ENCODE measurements around the gene RAMACL. TPM values are rescaled to one million over a fixed set of nuclear protein-coding genes. Genes with fewer than 3 reads are reported as not detected.

The RAMACL gene
- polyA plus RNA-seq, 1 donor from 2014 or later, result 1.9 TPM

GRCh38 chr6:166558156-166559005 is 28.1 kb downstream of the RAMACL start:
- Histone ChIP-seq H3K9ac (ENCODE audit: low read length) (no peak overlapping the region), H3K4me2 (ENCODE audit: low read length) (no peak overlapping the region), H3K27me3 (ENCODE audit: insufficient read depth, low read depth, low read length) (no peaks in the 10 kb centered on the region), H3K79me2 (replicated peaks; ENCODE audit: insufficient read depth, low read length) (peaks cover 4% of the 10 kb centered on the region), H3K4me3 (ENCODE audit: low read length) (no peak overlapping the region), H3F3A (ENCODE audit: insufficient read depth, low read length, poor library complexity, severe bottlenecking) (no peaks in the 10 kb centered on the region), H3K36me3 (ENCODE audit: insufficient read depth, low read length) (peaks cover 4% of the 10 kb centered on the region), H4K20me1 (ENCODE audit: insufficient read depth) (no peaks in the 10 kb centered on the region), H3K9me2 (ENCODE audit: insufficient read depth, low read length) (no peaks in the 10 kb centered on the region), H3K27ac (ENCODE audit: low read length) (no peak overlapping the region), H2AFZ (ENCODE audit: low read depth, low read length) (no peak overlapping the region), H3K9me3 (ENCODE audit: low read length) (peaks cover 6% of the 10 kb centered on the region)
- no peak for TF ChIP-seq SMC3 (conservative IDR thresholded peaks at IDR 0.05; ENCODE audit: poor library complexity)
- TF ChIP-seq, protein P1, sequence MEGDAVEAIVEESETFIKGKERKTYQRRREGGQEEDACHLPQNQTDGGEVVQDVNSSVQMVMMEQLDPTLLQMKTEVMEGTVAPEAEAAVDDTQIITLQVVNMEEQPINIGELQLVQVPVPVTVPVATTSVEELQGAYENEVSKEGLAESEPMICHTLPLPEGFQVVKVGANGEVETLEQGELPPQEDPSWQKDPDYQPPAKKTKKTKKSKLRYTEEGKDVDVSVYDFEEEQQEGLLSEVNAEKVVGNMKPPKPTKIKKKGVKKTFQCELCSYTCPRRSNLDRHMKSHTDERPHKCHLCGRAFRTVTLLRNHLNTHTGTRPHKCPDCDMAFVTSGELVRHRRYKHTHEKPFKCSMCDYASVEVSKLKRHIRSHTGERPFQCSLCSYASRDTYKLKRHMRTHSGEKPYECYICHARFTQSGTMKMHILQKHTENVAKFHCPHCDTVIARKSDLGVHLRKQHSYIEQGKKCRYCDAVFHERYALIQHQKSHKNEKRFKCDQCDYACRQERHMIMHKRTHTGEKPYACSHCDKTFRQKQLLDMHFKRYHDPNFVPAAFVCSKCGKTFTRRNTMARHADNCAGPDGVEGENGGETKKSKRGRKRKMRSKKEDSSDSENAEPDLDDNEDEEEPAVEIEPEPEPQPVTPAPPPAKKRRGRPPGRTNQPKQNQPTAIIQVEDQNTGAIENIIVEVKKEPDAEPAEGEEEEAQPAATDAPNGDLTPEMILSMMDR (IDR thresholded peaks at IDR 0.05; ENCODE audit: poor library complexity, severe bottlenecking), result no peak
- no peak for TF ChIP-seq REST (IDR thresholded peaks at IDR 0.05; ENCODE audit: borderline replicate concordance)
- no peak for TF ChIP-seq RAD21 (conservative IDR thresholded peaks at IDR 0.05)
- no peak for TF ChIP-seq EP300 (conservative IDR thresholded peaks at IDR 0.05; ENCODE audit: poor library complexity, severe bottlenecking)
- no peak for TF ChIP-seq POLR2AphosphoS5 (IDR thresholded peaks at IDR 0.05)
- no peak for TF ChIP-seq TAF1 (IDR thresholded peaks at IDR 0.05; ENCODE audit: low read depth)
- no peak for TF ChIP-seq MXI1 (conservative IDR thresholded peaks at IDR 0.05; ENCODE audit: poor library complexity, severe bottlenecking)
- no peak for TF ChIP-seq EZH2 (IDR thresholded peaks at IDR 0.05; ENCODE audit: borderline replicate concordance, insufficient read depth, low read length, poor library complexity, severe bottlenecking)

DNA sequence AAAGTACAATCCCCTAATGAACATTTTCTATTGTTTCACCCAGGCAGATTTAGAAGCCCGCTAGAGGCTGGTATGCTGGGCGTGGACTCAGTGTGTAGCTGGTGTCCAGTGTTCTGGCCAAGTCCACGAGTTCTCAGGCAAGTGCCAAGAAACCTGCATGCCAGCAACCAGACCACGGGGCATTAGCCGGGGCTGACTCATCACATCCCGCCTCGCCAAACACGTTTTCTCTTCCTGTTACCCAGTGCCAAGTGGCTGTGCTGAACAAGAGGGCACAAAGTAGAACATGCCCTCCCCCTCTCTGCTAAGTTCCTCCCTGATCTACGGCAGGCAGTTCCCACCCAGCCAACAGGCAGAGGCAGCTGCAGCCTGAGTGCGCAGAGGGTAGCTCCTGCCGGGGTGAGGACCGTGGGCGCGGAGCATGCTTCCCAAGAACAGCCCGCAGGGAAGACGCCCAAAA is 29.6 kb downstream of the RAMACL start:
- no peak overlapping the region for H3K9ac ChIP-seq (ENCODE audit: low read length)
- no peak overlapping the region for H3K27ac ChIP-seq (ENCODE audit: low read length)
- no peak overlapping the region for H3K4me3 ChIP-seq (ENCODE audit: low read length)
- no peaks in the 10 kb centered on the region for H3F3A ChIP-seq (ENCODE audit: insufficient read depth, low read length, poor library complexity, severe bottlenecking)
- TF ChIP-seq, protein P1 (IDR thresholded peaks at IDR 0.05; ENCODE audit: poor library complexity, severe bottlenecking), result no peak
- no peak for TF ChIP-seq POLR2AphosphoS5 (IDR thresholded peaks at IDR 0.05)
- no peak for TF ChIP-seq EZH2 (IDR thresholded peaks at IDR 0.05; ENCODE audit: borderline replicate concordance, insufficient read depth, low read length, poor library complexity, severe bottlenecking)
- TF ChIP-seq MXI1 (conservative IDR thresholded peaks at IDR 0.05; ENCODE audit: poor library complexity, severe bottlenecking), result no peak
- no peak for TF ChIP-seq RAD21 (conservative IDR thresholded peaks at IDR 0.05)
- TF ChIP-seq SMC3 (conservative IDR thresholded peaks at IDR 0.05; ENCODE audit: poor library complexity), result no peak
- TF ChIP-seq EP300 (conservative IDR thresholded peaks at IDR 0.05; ENCODE audit: poor library complexity, severe bottlenecking), result no peak
- TF ChIP-seq REST (IDR thresholded peaks at IDR 0.05; ENCODE audit: borderline replicate concordance), result no peak
- TF ChIP-seq TAF1 (IDR thresholded peaks at IDR 0.05; ENCODE audit: low read depth), result no peak
- peaks cover 4% of the 10 kb centered on the region for H3K79me2 ChIP-seq (replicated peaks; ENCODE audit: insufficient read depth, low read length)
- no peak overlapping the region for H2AFZ ChIP-seq (ENCODE audit: low read depth, low read length)
- no peak overlapping the region for H3K4me2 ChIP-seq (ENCODE audit: low read length)
- H4K20me1 ChIP-seq (ENCODE audit: insufficient read depth), result no peaks in the 10 kb centered on the region
- H3K36me3 ChIP-seq (ENCODE audit: insufficient read depth, low read length), result peaks cover 4% of the 10 kb centered on the region
- no peaks in the 10 kb centered on the region for H3K9me2 ChIP-seq (ENCODE audit: insufficient read depth, low read length)
- no peaks in the 10 kb centered on the region for H3K27me3 ChIP-seq (ENCODE audit: insufficient read depth, low read depth, low read length)
- peaks cover 6% of the 10 kb centered on the region for H3K9me3 ChIP-seq (ENCODE audit: low read length)
